ENCODE measurements around the gene RUSF1. TPM values are rescaled to one million over a fixed set of nuclear protein-coding genes. Genes with fewer than 3 reads are reported as not detected.
A peak's percentile ranks its signal among the peaks of the same experiment; 100 is the strongest.
"Not testable (repeated sequence)": the region's sequence is repeated elsewhere in the genome, so short reads cannot be mapped to it uniquely, and the experiment has no call there.

Gene RUSF1
- total and polyA plus RNA-seq, 2 donors (not counting 1 experiment from before 2014, with no cell fraction given) = 23.1 to 41.8 TPM

GRCh38 chr16:31528523-31529107 is 20.4 kb upstream of the RUSF1 start:
- no peaks in the 10 kb centered on the region for H3K79me2 ChIP-seq (ENCODE audit: control insufficient read depth, insufficient read depth, low read length)
- H4K20me1 ChIP-seq (ENCODE audit: control insufficient read depth, extremely low read depth, insufficient read depth, low read length) = no peaks in the 10 kb centered on the region
- H3K36me3 ChIP-seq (ENCODE audit: control insufficient read depth, insufficient read depth, low read length) = no peaks in the 10 kb centered on the region
- H3K27me3 ChIP-seq (ENCODE audit: control insufficient read depth, insufficient read depth, low read length) = peaks cover 8% of the 10 kb centered on the region
- H3K4me2 ChIP-seq (ENCODE audit: extremely low read depth, insufficient read depth, low read length) = no peak overlapping the region
- H3K4me3 ChIP-seq (replicated peaks in 1 of 4; ENCODE audit: control extremely low read depth in 1 of 4, insufficient read depth in 1 of 4, low read depth in 3 of 4, low read length in 4 of 4) = peak overlapping the region in 1 of 4 experiments; percentile 27
- no peak for DNase-seq (ENCODE audit: low read depth in 2 of 2)
- H3K27ac ChIP-seq (ENCODE audit: insufficient read depth, low read length) = no peak overlapping the region
- H2AFZ ChIP-seq (ENCODE audit: low read length) = no peak overlapping the region
- no peaks in the 10 kb centered on the region for H3K9me3 ChIP-seq (ENCODE audit: control insufficient read depth, insufficient read depth, low read depth, low read length)
- no peak for TF ChIP-seq EZH2 (IDR thresholded peaks at IDR 0.05; ENCODE audit: low read length, missing control alignments)
- TF ChIP-seq CTCF (conservative IDR thresholded peaks at IDR 0.05 in 1 of 2, IDR thresholded peaks at IDR 0.05 in 1 of 2; ENCODE audit: low read depth in 1 of 2, low read length in 2 of 2) = no peak
- H3K9ac ChIP-seq (ENCODE audit: insufficient read depth, low read length) = no peak overlapping the region
- H3K4me1 ChIP-seq (ENCODE audit: control insufficient read depth, extremely low read depth, insufficient read depth, low read length) = no peaks in the 10 kb centered on the region

GRCh38 chr16:31527734-31528274 is 19.6 kb upstream of the RUSF1 start, which contains the start of gene AHSP:
Gene AHSP (plus strand): TSS chr16:31527900. CDS start chr16:31528140, 240 bp downstream.
- no peak within 1 kb of the TSS for H2AFZ ChIP-seq (ENCODE audit: low read length)
- H3K9ac ChIP-seq (ENCODE audit: insufficient read depth, low read length) = no peak within 1 kb of the TSS
- no peaks in the 10 kb centered on the region for H3K4me1 ChIP-seq (ENCODE audit: control insufficient read depth, extremely low read depth, insufficient read depth, low read length)
- no peaks in the 10 kb centered on the region for H3K36me3 ChIP-seq (ENCODE audit: control insufficient read depth, insufficient read depth, low read length)
- no peak within 1 kb of the TSS for H3K27ac ChIP-seq (ENCODE audit: insufficient read depth, low read length)
- H3K4me3 ChIP-seq (replicated peaks in 1 of 4; ENCODE audit: control extremely low read depth in 1 of 4, insufficient read depth in 1 of 4, low read depth in 3 of 4, low read length in 4 of 4) = no peak within 1 kb of the TSS
- no peaks in the 10 kb centered on the region for H3K79me2 ChIP-seq (ENCODE audit: control insufficient read depth, insufficient read depth, low read length)
- TF ChIP-seq CTCF (conservative IDR thresholded peaks at IDR 0.05 in 1 of 2, IDR thresholded peaks at IDR 0.05 in 1 of 2; ENCODE audit: low read depth in 1 of 2, low read length in 2 of 2) = no peak
- no peak for TF ChIP-seq EZH2 (IDR thresholded peaks at IDR 0.05; ENCODE audit: low read length, missing control alignments)
- H3K27me3 ChIP-seq (ENCODE audit: control insufficient read depth, insufficient read depth, low read length) = peaks cover 8% of the 10 kb centered on the region
- no peak for DNase-seq (ENCODE audit: low read depth in 2 of 2)
- H3K9me3 ChIP-seq (ENCODE audit: control insufficient read depth, insufficient read depth, low read depth, low read length) = no peaks in the 10 kb centered on the region
- H3K4me2 ChIP-seq (ENCODE audit: extremely low read depth, insufficient read depth, low read length) = no peak within 1 kb of the TSS
- no peaks in the 10 kb centered on the region for H4K20me1 ChIP-seq (ENCODE audit: control insufficient read depth, extremely low read depth, insufficient read depth, low read length)

- Histone ChIP-seq H3K27me3 (ENCODE audit: control insufficient read depth, insufficient read depth, low read length) (peaks cover 8% of the 10 kb centered on the region), H3K9me3 (ENCODE audit: control insufficient read depth, insufficient read depth, low read depth, low read length) (no peaks in the 10 kb centered on the region), H3K4me2 (ENCODE audit: extremely low read depth, insufficient read depth, low read length) (no peak overlapping the region), H3K4me1 (ENCODE audit: control insufficient read depth, extremely low read depth, insufficient read depth, low read length) (no peaks in the 10 kb centered on the region), H3K4me3 (replicated peaks in 1 of 4; ENCODE audit: control extremely low read depth in 1 of 4, insufficient read depth in 1 of 4, low read depth in 3 of 4, low read length in 4 of 4) (no peak overlapping the region), H3K27ac (ENCODE audit: insufficient read depth, low read length) (no peak overlapping the region), H3K9ac (ENCODE audit: insufficient read depth, low read length) (no peak overlapping the region), H3K36me3 (ENCODE audit: control insufficient read depth, insufficient read depth, low read length) (no peaks in the 10 kb centered on the region), H4K20me1 (ENCODE audit: control insufficient read depth, extremely low read depth, insufficient read depth, low read length) (no peaks in the 10 kb centered on the region), H3K79me2 (ENCODE audit: control insufficient read depth, insufficient read depth, low read length) (no peaks in the 10 kb centered on the region), H2AFZ (ENCODE audit: low read length) (no peak overlapping the region)
- DNase-seq (ENCODE audit: low read depth in 2 of 2) = no peak
- TF ChIP-seq EZH2 (IDR thresholded peaks at IDR 0.05; ENCODE audit: low read length, missing control alignments) (no peak), CTCF (conservative IDR thresholded peaks at IDR 0.05 in 1 of 2, IDR thresholded peaks at IDR 0.05 in 1 of 2; ENCODE audit: low read depth in 1 of 2, low read length in 2 of 2) (no peak)
These were observed 16.9 kb upstream of the RUSF1 start for GRCh38 chr16:31525113-31525512.

GRCh38 chr16:31523768-31524167 is 15.6 kb upstream of the RUSF1 start:
- H4K20me1 ChIP-seq (ENCODE audit: control insufficient read depth, extremely low read depth, insufficient read depth, low read length); DNase-seq (ENCODE audit: low read depth in 2 of 2); H3K79me2 ChIP-seq (ENCODE audit: control insufficient read depth, insufficient read depth, low read length); H3K4me1 ChIP-seq (ENCODE audit: control insufficient read depth, extremely low read depth, insufficient read depth, low read length); H3K27me3 ChIP-seq (ENCODE audit: control insufficient read depth, insufficient read depth, low read length); H3K4me2 ChIP-seq (ENCODE audit: extremely low read depth, insufficient read depth, low read length); H3K4me3 ChIP-seq (replicated peaks in 1 of 4; ENCODE audit: control extremely low read depth in 1 of 4, insufficient read depth in 1 of 4, low read depth in 3 of 4, low read length in 4 of 4); H3K9me3 ChIP-seq (ENCODE audit: control insufficient read depth, insufficient read depth, low read depth, low read length); H2AFZ ChIP-seq (ENCODE audit: low read length); H3K9ac ChIP-seq (ENCODE audit: insufficient read depth, low read length); H3K36me3 ChIP-seq (ENCODE audit: control insufficient read depth, insufficient read depth, low read length); H3K27ac ChIP-seq (ENCODE audit: insufficient read depth, low read length): not testable (repeated sequence)
